K562 (cell line): ENCODE measurements around the gene ASXL2.
"Not testable (repeated sequence)": the region's sequence is repeated elsewhere in the genome, so short reads cannot be mapped to it uniquely, and the experiment has no call there.

Experiments used
- CBX3 ChIP-seq, 2 experiments: IDR thresholded peaks; 1 replicate in 1 of 2; 2 replicates in 1 of 2; pipeline ENCODE4 v1.6.1; 2012; ENCODE audit warnings: inconsistent platforms in 2 of 2, low read length in 2 of 2, borderline replicate concordance in 1 of 2, control low read depth in 1 of 2
- EHMT2 ChIP-seq: fragments of 450-650 bp; IDR thresholded peaks from 2 replicates; pipeline ENCODE4 v1.6.1; 2018; ENCODE audit warnings: antibody characterized with exemption
- ILK ChIP-seq: fragments of 450-650 bp; IDR thresholded peaks from 2 replicates; pipeline ENCODE4 v1.6.1; 2016; ENCODE audit warnings: missing genetic modification characterization, low read depth, mild to moderate bottlenecking, missing compliant biosample characterization, moderate library complexity, borderline replicate concordance
- LARP7 ChIP-seq: fragments of 450-650 bp; IDR thresholded peaks from 2 replicates; pipeline ENCODE4 v1.6.1; 2016
- POU5F1 ChIP-seq: fragments of 150-350 bp; IDR thresholded peaks from 2 replicates; pipeline ENCODE4 v1.6.1; 2014; ENCODE audit warnings: borderline replicate concordance, low read length, low read depth, mild to moderate bottlenecking; ENCODE audit not compliant: partially characterized antibody
- SP1 ChIP-seq: sonication (generic); formaldehyde crosslinking; IDR thresholded peaks from 2 replicates; pipeline ENCODE4 v1.8.1; 2022; ENCODE audit warnings: mild to moderate bottlenecking, missing genetic modification reagents
- SRF ChIP-seq, 2 experiments: fragments of 250-450, 450-650 bp in 1 of 2; sonication (Bioruptor Pico) in 1 of 2; sonication (generic) in 1 of 2; formaldehyde crosslinking; IDR thresholded peaks; 2 replicates each; pipeline versions ENCODE4 v1.5.0 to v1.5.1; 2020 to 2022; ENCODE audit warnings: mild to moderate bottlenecking in 1 of 2, missing genetic modification reagents in 1 of 2
- TAF1 ChIP-seq: IDR thresholded peaks from 2 replicates; pipeline ENCODE4 v1.6.1; 2011; ENCODE audit warnings: mild to moderate bottlenecking, low read length, moderate library complexity; ENCODE audit not compliant: insufficient read depth, control insufficient read depth, severe bottlenecking; ENCODE audit errors: extremely low read depth
- YY1 ChIP-seq, 3 experiments: IDR thresholded peaks; 2 replicates each; pipeline ENCODE4 v1.6.1; 2011; ENCODE audit warnings: low read length in 2 of 3, mild to moderate bottlenecking in 2 of 3, moderate library complexity in 2 of 3, borderline replicate concordance in 1 of 3, control low read depth in 1 of 3, low read depth in 1 of 3; ENCODE audit not compliant: insufficient read depth in 3 of 3, insufficient replicate concordance in 2 of 3, control insufficient read depth in 1 of 3, insufficient read length in 1 of 3; ENCODE audit errors: extremely low read depth in 1 of 3
- ZNF174 ChIP-seq: fragments of 250-450 bp; sonication (Bioruptor Pico); IDR thresholded peaks from 2 replicates; pipeline ENCODE4 v1.4.0; 2020; ENCODE audit warnings: mild to moderate bottlenecking

DNA sequence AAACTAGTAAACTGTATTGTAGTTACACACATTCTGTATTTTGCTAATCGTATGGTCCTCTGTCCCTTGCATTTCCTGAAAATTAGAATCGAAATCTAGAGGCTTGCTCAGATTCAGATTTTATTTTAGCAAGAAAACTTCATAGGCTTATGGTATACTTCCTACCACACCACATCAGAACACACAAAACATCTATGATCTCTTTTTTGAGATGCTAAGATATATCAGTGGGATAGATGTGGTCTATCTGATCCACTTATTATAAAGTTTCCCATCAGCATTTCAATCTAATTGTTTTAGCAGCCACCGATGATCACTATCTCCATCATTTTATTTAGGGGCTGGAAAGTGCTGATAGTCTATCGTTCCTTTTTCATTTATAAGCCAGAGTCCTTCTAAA, 27.9 kb downstream of the ASXL2 start:
- not testable (repeated sequence) for TF ChIP-seq TAF1; LARP7; YY1 (IDR thresholded peaks at IDR 0.05; ENCODE audit: borderline replicate concordance in 1 of 3, control insufficient read depth in 1 of 3, extremely low read depth in 1 of 3, insufficient read depth in 3 of 3, insufficient read length in 1 of 3, insufficient replicate concordance in 2 of 3, low read depth in 1 of 3, low read length in 2 of 3); CBX3 (IDR thresholded peaks at IDR 0.05; ENCODE audit: borderline replicate concordance in 1 of 2, low read length in 2 of 2); POU5F1; ILK (tag); SRF (CRISPR knock-in tag; IDR thresholded peaks at IDR 0.05); EHMT2; SP1 (CRISPR knock-in tag); ZNF174 (CRISPR knock-in tag)
